ENCODE measurements around the gene SMAD5.

DNA sequence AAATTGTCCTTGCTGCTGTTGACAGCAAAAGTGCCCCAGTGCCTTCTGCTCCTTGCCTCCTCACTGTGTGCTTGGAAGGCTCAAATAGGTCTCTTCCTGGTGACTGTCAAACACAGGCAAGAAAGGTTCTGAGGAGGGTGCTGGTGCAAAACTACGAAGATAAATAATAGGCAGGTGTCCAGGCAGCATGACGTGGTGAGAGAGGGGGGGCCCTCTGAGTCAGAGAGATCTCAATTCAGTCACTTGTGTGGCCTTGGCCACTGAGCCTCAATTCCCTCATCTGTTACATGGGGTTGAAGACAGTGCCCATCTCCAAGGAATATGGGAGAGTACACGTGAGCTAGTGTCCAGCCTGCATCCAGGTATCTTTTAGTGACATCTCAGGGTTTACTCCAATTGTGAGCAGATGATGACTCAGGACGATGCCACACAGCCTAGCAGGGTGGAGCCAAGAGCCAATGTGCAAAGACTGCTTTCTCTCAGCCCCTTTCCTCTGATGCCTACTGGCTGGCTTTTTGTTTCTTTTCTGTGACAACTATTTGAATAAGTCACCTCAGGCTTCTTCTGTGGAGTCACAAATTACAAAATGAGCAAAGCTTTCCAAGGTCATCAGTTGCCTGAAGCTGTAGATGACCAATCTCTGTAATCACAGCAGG is 90.1 kb downstream of the SMAD5 start:
- TF ChIP-seq ZNF23 (tag by site-specific recombination; IDR thresholded peaks at IDR 0.05; ENCODE audit: borderline replicate concordance): no peak
- TF ChIP-seq, protein P1, sequence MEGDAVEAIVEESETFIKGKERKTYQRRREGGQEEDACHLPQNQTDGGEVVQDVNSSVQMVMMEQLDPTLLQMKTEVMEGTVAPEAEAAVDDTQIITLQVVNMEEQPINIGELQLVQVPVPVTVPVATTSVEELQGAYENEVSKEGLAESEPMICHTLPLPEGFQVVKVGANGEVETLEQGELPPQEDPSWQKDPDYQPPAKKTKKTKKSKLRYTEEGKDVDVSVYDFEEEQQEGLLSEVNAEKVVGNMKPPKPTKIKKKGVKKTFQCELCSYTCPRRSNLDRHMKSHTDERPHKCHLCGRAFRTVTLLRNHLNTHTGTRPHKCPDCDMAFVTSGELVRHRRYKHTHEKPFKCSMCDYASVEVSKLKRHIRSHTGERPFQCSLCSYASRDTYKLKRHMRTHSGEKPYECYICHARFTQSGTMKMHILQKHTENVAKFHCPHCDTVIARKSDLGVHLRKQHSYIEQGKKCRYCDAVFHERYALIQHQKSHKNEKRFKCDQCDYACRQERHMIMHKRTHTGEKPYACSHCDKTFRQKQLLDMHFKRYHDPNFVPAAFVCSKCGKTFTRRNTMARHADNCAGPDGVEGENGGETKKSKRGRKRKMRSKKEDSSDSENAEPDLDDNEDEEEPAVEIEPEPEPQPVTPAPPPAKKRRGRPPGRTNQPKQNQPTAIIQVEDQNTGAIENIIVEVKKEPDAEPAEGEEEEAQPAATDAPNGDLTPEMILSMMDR (tag by site-specific recombination; IDR thresholded peaks at IDR 0.05): no peak
- no peak for TF ChIP-seq ZNF175 (tag by site-specific recombination; IDR thresholded peaks at IDR 0.05)
- TF ChIP-seq, protein P2, sequence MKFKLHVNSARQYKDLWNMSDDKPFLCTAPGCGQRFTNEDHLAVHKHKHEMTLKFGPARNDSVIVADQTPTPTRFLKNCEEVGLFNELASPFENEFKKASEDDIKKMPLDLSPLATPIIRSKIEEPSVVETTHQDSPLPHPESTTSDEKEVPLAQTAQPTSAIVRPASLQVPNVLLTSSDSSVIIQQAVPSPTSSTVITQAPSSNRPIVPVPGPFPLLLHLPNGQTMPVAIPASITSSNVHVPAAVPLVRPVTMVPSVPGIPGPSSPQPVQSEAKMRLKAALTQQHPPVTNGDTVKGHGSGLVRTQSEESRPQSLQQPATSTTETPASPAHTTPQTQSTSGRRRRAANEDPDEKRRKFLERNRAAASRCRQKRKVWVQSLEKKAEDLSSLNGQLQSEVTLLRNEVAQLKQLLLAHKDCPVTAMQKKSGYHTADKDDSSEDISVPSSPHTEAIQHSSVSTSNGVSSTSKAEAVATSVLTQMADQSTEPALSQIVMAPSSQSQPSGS (tag by site-specific recombination; IDR thresholded peaks at IDR 0.05; ENCODE audit: low read depth): no peak
- no peak for TF ChIP-seq KLF8 (tag by site-specific recombination; IDR thresholded peaks at IDR 0.05)
- no peak for TF ChIP-seq BCL11A (tag by site-specific recombination; IDR thresholded peaks at IDR 0.05; ENCODE audit: low read depth)
- no peak for TF ChIP-seq ZBTB7A (tag by site-specific recombination; IDR thresholded peaks at IDR 0.05; ENCODE audit: low read depth)
- TF ChIP-seq YY1 (tag by site-specific recombination; IDR thresholded peaks at IDR 0.05): no peak
- no peak for TF ChIP-seq ZBTB48 (tag by site-specific recombination; IDR thresholded peaks at IDR 0.05)
- TF ChIP-seq ZNF776 (tag by site-specific recombination; IDR thresholded peaks at IDR 0.05; ENCODE audit: borderline replicate concordance): no peak

All from HEK293 (cell line).